Measurements from ENCODE around the gene PTPRN.

Gene PTPRN

GRCh38 chr2:219249203-219249980 lies 59.8 kb downstream of the PTPRN start:
- Mint-ChIP-seq H3K4me1 (peaks cover 77% of the 10 kb centered on the region), H3K9me3 (no peaks in the 10 kb centered on the region), H3K27ac (peak overlapping the region; percentile 69 to 84), H3K27me3 (no peaks in the 10 kb centered on the region), H3K4me3 (peak overlapping the region; percentile 76 to 82)
- ATAC-seq (no peak), DNase-seq (peak; percentile 27 to 41)

DNA sequence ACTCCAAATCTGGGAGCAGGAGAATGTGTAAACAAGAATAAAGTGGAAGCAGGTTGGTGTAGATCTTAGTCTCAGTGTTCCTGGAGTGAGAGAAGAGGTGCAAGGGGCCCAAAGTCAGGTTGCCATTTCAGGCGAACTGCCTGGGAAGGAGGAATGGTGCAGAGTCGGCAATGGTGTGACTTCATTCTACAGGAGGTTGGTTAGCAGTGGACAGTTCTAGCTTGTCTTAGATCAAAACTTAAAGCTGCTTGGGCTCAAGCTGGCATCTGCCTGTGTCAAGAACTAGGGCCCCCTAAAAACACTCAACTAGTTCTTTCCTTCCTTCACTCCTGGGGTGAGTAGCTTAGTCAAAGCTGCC lies 60.4 kb downstream of the PTPRN start:
- Mint-ChIP-seq H3K4me3 (peak overlapping the region; percentile 76 to 82), H3K4me1 (peaks cover 78% of the 10 kb centered on the region), H3K27ac (peak overlapping the region; percentile 0 to 84), H3K27me3 (no peaks in the 10 kb centered on the region), H3K9me3 (no peaks in the 10 kb centered on the region)
- DNase-seq (no peak), ATAC-seq (no peak)

GRCh38 chr2:219247678-219248642 lies 61.2 kb downstream of the PTPRN start:
- peaks cover 86% of the 10 kb centered on the region for H3K4me1 Mint-ChIP-seq
- no peaks in the 10 kb centered on the region for H3K9me3 Mint-ChIP-seq
- peak; percentile 83 for ATAC-seq
- H3K27ac Mint-ChIP-seq, result peak overlapping the region; percentile 25 to 59
- peak; percentile 50 to 81 for DNase-seq
- H3K4me3 Mint-ChIP-seq, result peak overlapping the region; percentile 68 to 79
- no peaks in the 10 kb centered on the region for H3K27me3 Mint-ChIP-seq

DNA sequence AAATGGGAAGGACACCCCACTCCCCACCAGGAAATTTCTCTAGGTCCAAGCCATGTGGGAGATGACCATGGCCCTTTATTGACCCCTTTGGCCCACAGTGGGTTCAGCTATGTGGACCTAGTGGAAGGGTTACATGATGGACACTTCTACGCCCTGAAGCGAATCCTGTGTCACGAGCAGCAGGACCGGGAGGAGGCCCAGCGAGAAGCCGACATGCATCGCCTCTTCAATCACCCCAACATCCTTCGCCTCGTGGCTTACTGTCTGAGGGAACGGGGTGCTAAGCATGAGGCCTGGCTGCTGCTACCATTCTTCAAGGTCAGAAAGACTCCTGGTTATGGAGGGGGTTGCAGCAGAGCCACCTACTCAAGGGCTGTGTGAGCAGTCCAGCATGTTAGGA lies 62.6 kb downstream of the PTPRN start:
- peak overlapping the region; percentile 68 to 79 for H3K4me3 Mint-ChIP-seq

GRCh38 chr2:219245899-219246230 lies 63.3 kb downstream of the PTPRN start:
- peak overlapping the region; percentile 96 to 98 for H3K4me3 Mint-ChIP-seq
- no peaks in the 10 kb centered on the region for H3K9me3 Mint-ChIP-seq
- peaks cover 72% of the 10 kb centered on the region for H3K4me1 Mint-ChIP-seq
- H3K27me3 Mint-ChIP-seq, result no peaks in the 10 kb centered on the region
- ATAC-seq (no peak), DNase-seq (no peak)
- H3K27ac Mint-ChIP-seq, result peak overlapping the region; percentile 97 to 98

More for the DNA sequence above, 62.6 kb downstream of the PTPRN start:
- no peak for DNase-seq
- no peak for ATAC-seq
- Mint-ChIP-seq H3K4me1 (peaks cover 79% of the 10 kb centered on the region), H3K27ac (peak overlapping the region; percentile 35 to 98), H3K27me3 (no peaks in the 10 kb centered on the region), H3K9me3 (no peaks in the 10 kb centered on the region)

DNA sequence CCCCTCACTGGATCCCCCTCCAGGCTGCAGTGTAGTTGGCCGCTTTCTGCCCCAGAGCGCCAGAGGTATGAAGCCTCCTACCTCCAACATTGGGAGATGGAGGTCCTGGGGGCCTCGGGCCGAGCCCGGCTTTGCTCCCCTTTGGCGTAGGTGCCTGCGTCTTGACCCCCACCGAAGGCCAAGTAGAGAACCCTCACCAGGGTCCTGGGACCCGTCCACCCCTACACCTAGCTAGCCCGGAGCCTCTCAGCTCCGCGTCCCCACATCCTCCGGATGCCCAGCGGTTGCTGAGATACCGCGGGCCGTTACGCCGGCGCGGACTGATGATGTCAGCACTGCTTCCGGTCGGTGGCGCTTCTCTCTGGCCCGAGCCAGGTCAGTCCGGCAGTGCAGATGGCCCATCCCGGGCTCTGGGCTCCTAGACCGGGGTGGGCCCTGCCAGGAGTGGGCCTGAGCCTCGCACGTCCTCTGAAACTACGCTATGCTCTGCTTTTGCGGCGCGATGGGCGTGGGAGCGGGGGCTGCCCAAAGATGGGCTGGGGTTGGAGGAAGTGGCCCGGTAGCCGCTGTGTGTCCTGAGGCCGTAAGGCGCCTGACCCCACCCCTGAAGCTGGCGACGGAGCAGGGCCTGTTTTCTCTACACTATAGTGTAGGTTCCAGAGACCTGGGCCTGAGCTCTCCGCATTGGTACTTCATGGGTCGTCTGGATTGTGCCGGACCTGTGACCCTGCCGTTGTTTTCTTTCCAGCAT lies 63.9 kb downstream of the PTPRN start, which contains the start of the genes GLB1L and STK16:
TSS of gene GLB1L (minus strand) at position 297 of the 751 bp plus-strand sequence. CDS start 1,871 bp downstream, outside the sequence.
TSS of gene STK16 (plus strand) at position 332 of the 751 bp plus-strand sequence. CDS start 521 bp downstream, outside the sequence.
- Mint-ChIP-seq H3K4me1 (peaks cover 66% of the 10 kb centered on the region), H3K27me3 (no peaks in the 10 kb centered on the region)
- peak; percentile 86 to 90 for DNase-seq

GRCh38 chr2:219244789-219245147 lies 64.4 kb downstream of the PTPRN start:
- no peaks in the 10 kb centered on the region for H3K27me3 Mint-ChIP-seq

More for the DNA sequence above, 63.9 kb downstream of the PTPRN start, which contains the start of the genes GLB1L and STK16:
- peak; percentile 77 for ATAC-seq
- Mint-ChIP-seq H3K4me3 (peak within 1 kb of the TSS; percentile 96 to 98), H3K27ac (peak within 1 kb of the TSS; percentile 97 to 98), H3K9me3 (no peaks in the 10 kb centered on the region)

DNA sequence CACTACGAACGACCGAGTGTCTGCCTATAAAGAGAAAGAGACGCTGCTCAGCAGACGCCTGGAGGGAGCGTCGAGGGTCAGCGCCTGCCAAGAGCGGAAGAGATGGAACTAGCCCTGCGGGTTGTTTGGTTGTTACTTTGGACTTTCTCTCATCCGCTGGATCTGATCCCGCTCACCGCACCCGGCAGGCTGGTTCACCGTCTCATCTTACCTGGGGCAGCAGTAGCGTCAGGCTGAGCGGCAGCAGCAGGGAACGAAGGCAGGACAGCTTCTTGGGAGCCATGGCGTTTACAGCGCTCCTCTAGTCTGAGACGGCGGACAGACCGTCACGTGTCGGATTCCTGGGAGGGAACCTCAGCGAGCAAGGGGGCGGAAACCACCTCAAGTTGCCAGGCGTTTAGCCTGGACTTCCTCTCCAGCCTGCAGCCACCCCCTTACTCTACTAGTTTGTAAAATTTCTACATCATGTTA lies 65.9 kb downstream of the PTPRN start:
- ATAC-seq, result no peak
- Mint-ChIP-seq H3K4me3 (peak overlapping the region in 1 of 2 donors; percentile 72), H3K9me3 (no peaks in the 10 kb centered on the region), H3K27me3 (no peaks in the 10 kb centered on the region), H3K4me1 (peaks cover 46% of the 10 kb centered on the region), H3K27ac (peak overlapping the region; percentile 46 to 55)
- DNase-seq, result no peak

More at GRCh38 chr2:219244789-219245147, 64.4 kb downstream of the PTPRN start:
- Mint-ChIP-seq H3K9me3 (no peaks in the 10 kb centered on the region), H3K4me3 (peak overlapping the region; percentile 96 to 98), H3K27ac (peak overlapping the region; percentile 97 to 98), H3K4me1 (peaks cover 61% of the 10 kb centered on the region)
- no peak for DNase-seq
- no peak for ATAC-seq

All from stimulated activated naive CD8-positive, alpha-beta T cell treated with anti-CD3 and anti-CD28 coated beads, Interleukin-15, amount 100 ng/mL, for 72 hours (primary cell).